ENCODE data around the gene FAM107B.

FAM107B gene

GRCh38 chr10:14584661-14585060 lies 190.0 kb downstream of the FAM107B start:
- DNase-seq (ENCODE audit: low read depth in 1 of 2, low spot score in 1 of 2) = no peak

- no peak for DNase-seq (ENCODE audit: low read depth in 1 of 2, low spot score in 1 of 2)
These were observed 190.7 kb downstream of the FAM107B start for GRCh38 chr10:14583967-14584366.

GRCh38 chr10:14583252-14583651 lies 191.4 kb downstream of the FAM107B start:
- DNase-seq (ENCODE audit: low read depth in 1 of 2, low spot score in 1 of 2) = peak in 1 of 2 donors; percentile 72

GRCh38 chr10:14581553-14582321 lies 193.0 kb downstream of the FAM107B start:
- no peak for DNase-seq (ENCODE audit: low read depth in 1 of 2, low spot score in 1 of 2)

- DNase-seq (ENCODE audit: low read depth in 1 of 2, low spot score in 1 of 2) = no peak
These were observed 193.9 kb downstream of the FAM107B start for GRCh38 chr10:14580671-14581332.

GRCh38 chr10:14579405-14579804 lies 195.3 kb downstream of the FAM107B start:
- DNase-seq (ENCODE audit: low read depth in 1 of 2, low spot score in 1 of 2) = no peak

- DNase-seq (ENCODE audit: low read depth in 1 of 2, low spot score in 1 of 2) = no peak
These were observed 196.4 kb downstream of the FAM107B start for GRCh38 chr10:14578060-14578952.

- DNase-seq (ENCODE audit: low read depth in 1 of 2, low spot score in 1 of 2) = no peak
These were observed 199.8 kb downstream of the FAM107B start for GRCh38 chr10:14574885-14575284.

GRCh38 chr10:14574291-14574690 lies 200.4 kb downstream of the FAM107B start:
- DNase-seq (ENCODE audit: low read depth in 1 of 2, low spot score in 1 of 2) = no peak

GRCh38 chr10:14573666-14574261 lies 200.9 kb downstream of the FAM107B start:
- no peak for DNase-seq (ENCODE audit: low read depth in 1 of 2, low spot score in 1 of 2)

GRCh38 chr10:14572811-14573210 lies 201.9 kb downstream of the FAM107B start:
- no peak for DNase-seq (ENCODE audit: low read depth in 1 of 2, low spot score in 1 of 2)

GRCh38 chr10:14571866-14572507 lies 202.7 kb downstream of the FAM107B start:
- peak in 1 of 2 donors; percentile 52 for DNase-seq (ENCODE audit: low read depth in 1 of 2, low spot score in 1 of 2)

- no peak for DNase-seq (ENCODE audit: low read depth in 1 of 2, low spot score in 1 of 2)
These were observed 203.9 kb downstream of the FAM107B start for GRCh38 chr10:14570800-14571199.

- DNase-seq (ENCODE audit: low read depth in 1 of 2, low spot score in 1 of 2) = no peak
These were observed 205.2 kb downstream of the FAM107B start for GRCh38 chr10:14569274-14570060.

- DNase-seq (ENCODE audit: low read depth in 1 of 2, low spot score in 1 of 2) = no peak
These were observed 207.3 kb downstream of the FAM107B start for GRCh38 chr10:14567421-14567820.

GRCh38 chr10:14566498-14566897 lies 208.2 kb downstream of the FAM107B start:
- DNase-seq (ENCODE audit: low read depth in 1 of 2, low spot score in 1 of 2) = no peak

GRCh38 chr10:14565199-14565598 lies 209.5 kb downstream of the FAM107B start:
- no peak for DNase-seq (ENCODE audit: low read depth in 1 of 2, low spot score in 1 of 2)

- DNase-seq (ENCODE audit: low read depth in 1 of 2, low spot score in 1 of 2) = peak in 1 of 2 donors; percentile 45
These were observed 210.4 kb downstream of the FAM107B start for GRCh38 chr10:14564268-14564744.

- no peak for DNase-seq (ENCODE audit: low read depth in 1 of 2, low spot score in 1 of 2)
These were observed 211.2 kb downstream of the FAM107B start for GRCh38 chr10:14563359-14563940.

- DNase-seq (ENCODE audit: low read depth in 1 of 2, low spot score in 1 of 2) = no peak
These were observed 211.7 kb downstream of the FAM107B start for GRCh38 chr10:14563076-14563336.

All from activated CD4-positive, alpha-beta T cell treated with anti-CD3 and anti-CD28 coated beads, Interleukin-2, amount 50 U/mL, for 24 hours (primary cell).